Nephron (organoid): ENCODE results near the gene RUVBL1.
A peak's percentile ranks its signal among the peaks of the same experiment; 100 is the strongest.

Experiments used
- H3K27ac Mint-ChIP-seq, 3 experiments: 2 replicates each; pipeline ENCODE4 v1.8.0; 2020; ENCODE audit warnings: mixed read lengths in 3 of 3, mild to moderate bottlenecking in 2 of 3, moderate library complexity in 1 of 3
- H3K27me3 Mint-ChIP-seq: 2 replicates; pipeline ENCODE4 v1.8.0; 2021; ENCODE audit warnings: low read depth, mild to moderate bottlenecking, moderate library complexity, mixed read lengths
- H3K36me3 Mint-ChIP-seq: 2 replicates; pipeline ENCODE4 v1.8.0; 2020; ENCODE audit warnings: low read depth, mixed read lengths
- H3K4me1 Mint-ChIP-seq: 2 replicates; pipeline ENCODE4 v1.8.0; 2020; ENCODE audit warnings: mixed read lengths
- H3K4me3 Mint-ChIP-seq, 3 experiments: 2 replicates each; pipeline ENCODE4 v1.8.0; 2020; ENCODE audit warnings: mild to moderate bottlenecking in 3 of 3, mixed read lengths in 3 of 3, moderate library complexity in 2 of 3
- H3K9me3 Mint-ChIP-seq: 2 replicates; pipeline ENCODE4 v1.8.0; 2020; ENCODE audit warnings: mixed read lengths
- CTCF ChIP-seq, 3 experiments: fragments of 200-600 bp; sonication (generic); IDR thresholded peaks; one replicate each; pipeline ENCODE4 v1.5.0; 2021; ENCODE audit warnings: antibody characterized with exemption in 3 of 3; ENCODE audit not compliant: unreplicated experiment in 3 of 3

RUVBL1 gene

GRCh38 chr3:128153156-128154041 is 29.8 kb upstream of the RUVBL1 start, which contains the start of gene EEFSEC:
TSS of gene EEFSEC (plus strand) at chr3:128153481. CDS start at chr3:128153508, 27 bp downstream.
- peak within 1 kb of the TSS; percentile 91 to 94 (median 92) for H3K4me3 Mint-ChIP-seq
- H3K27ac Mint-ChIP-seq, result peak within 1 kb of the TSS; percentile 63 to 94 (median 88)
- no peaks in the 10 kb centered on the region for H3K27me3 Mint-ChIP-seq
- peaks cover 30% of the 10 kb centered on the region for H3K36me3 Mint-ChIP-seq
- H3K9me3 Mint-ChIP-seq, result peaks cover 15% of the 10 kb centered on the region
- H3K4me1 Mint-ChIP-seq, result peaks cover 5% of the 10 kb centered on the region
- TF ChIP-seq CTCF (IDR thresholded peaks at IDR 0.05; ENCODE audit: unreplicated experiment in 3 of 3), result no peak

DNA sequence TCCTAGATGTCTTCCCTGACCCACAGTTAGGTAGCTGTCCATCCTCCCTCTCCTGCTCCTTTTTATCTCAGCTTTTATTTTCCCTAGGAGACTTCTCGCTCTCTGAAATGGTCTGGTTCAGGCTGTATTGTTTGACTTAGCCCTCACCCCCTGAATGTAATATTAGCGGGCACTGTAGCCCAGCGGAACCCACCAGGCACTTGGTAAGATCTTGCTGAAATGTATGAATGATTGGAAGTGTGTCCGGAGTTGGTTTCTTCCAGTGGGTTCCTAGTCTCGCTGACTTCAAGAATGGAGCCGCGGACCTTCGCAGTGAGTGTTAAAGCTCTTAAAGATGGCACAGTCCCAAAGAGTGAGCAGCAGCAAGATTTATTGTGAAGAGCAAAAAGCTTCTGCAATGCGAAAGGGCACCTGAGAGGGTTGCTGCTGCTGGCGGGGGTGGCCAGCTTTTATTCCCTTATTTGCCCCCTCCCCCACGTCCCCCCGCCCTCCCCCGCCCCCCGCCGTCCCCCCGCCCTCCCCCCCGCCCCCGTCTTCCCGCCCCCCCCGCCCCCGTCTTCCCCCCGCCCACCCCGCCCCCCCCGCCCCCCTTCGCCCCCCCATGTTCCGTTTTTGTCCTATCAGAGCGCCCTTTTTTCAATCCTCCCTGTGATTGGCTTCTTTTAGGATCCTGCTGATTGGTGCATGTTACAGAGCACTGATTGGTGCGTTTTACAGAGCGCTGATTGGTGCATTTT is 29.0 kb upstream of the RUVBL1 start:
- H3K4me3 Mint-ChIP-seq, result peak overlapping the region; percentile 91 to 94 (median 92)
- peaks cover 22% of the 10 kb centered on the region for H3K36me3 Mint-ChIP-seq
- peaks cover 5% of the 10 kb centered on the region for H3K4me1 Mint-ChIP-seq
- no peak for TF ChIP-seq CTCF (IDR thresholded peaks at IDR 0.05; ENCODE audit: unreplicated experiment in 3 of 3)
- H3K27ac Mint-ChIP-seq, result peak overlapping the region; percentile 63 to 86 (median 80)
- peaks cover 10% of the 10 kb centered on the region for H3K9me3 Mint-ChIP-seq
- H3K27me3 Mint-ChIP-seq, result no peaks in the 10 kb centered on the region

DNA sequence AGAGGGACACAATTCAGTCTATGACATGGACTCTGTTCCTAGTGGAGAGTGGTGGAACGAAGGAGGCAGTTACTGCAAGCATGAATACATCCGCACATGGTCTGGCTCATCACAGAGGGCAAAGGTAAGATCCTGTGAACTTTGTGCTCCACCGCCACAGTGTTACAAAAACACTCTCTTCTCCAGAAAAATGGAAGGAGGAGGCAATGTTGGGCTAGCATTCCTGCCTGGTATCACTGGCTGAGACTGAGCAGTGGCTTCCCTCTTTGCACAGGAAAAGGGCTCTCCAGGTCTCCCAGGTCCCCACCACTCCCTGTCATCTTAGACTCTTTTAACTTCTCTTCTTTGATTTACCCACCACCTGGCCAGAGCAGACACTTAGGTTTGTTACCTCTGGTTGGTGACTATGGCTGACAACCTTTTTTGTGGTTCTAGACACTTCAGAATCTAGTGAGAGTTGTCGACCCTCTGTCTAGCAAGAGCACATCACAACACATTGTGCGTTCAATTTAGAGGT is 28.2 kb upstream of the RUVBL1 start:
- Mint-ChIP-seq H3K27me3 (no peaks in the 10 kb centered on the region), H3K9me3 (peaks cover 6% of the 10 kb centered on the region), H3K36me3 (peaks cover 15% of the 10 kb centered on the region), H3K4me1 (peaks cover 5% of the 10 kb centered on the region), H3K27ac (peak overlapping the region in 2 of 3 experiments; percentile 66), H3K4me3 (peak overlapping the region; percentile 65 to 80 (median 66))
- TF ChIP-seq CTCF (IDR thresholded peaks at IDR 0.05; ENCODE audit: unreplicated experiment in 3 of 3), result no peak

DNA sequence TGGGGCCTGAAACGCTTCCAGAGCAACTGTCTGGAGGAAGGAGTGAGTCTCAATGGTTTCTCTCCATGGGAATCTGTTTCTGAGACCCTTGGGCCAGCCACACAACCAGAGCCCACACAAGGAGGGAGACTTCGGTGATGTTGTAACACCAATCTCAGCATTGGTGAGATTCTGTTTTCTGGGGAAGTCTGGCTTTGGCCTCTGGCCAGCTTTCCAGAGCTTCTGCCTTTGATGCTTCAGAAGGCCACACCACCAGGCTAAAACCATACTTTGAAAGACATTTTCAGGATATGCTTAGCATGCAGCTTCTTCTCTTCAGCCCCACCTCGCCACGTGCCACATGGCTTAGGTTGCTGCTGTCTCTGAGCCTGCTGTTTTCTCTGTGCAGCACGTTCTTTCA is 26.0 kb upstream of the RUVBL1 start:
- Mint-ChIP-seq H3K27ac (no peak overlapping the region), H3K27me3 (peaks cover 8% of the 10 kb centered on the region), H3K4me1 (peaks cover 5% of the 10 kb centered on the region), H3K4me3 (no peak overlapping the region), H3K9me3 (no peaks in the 10 kb centered on the region), H3K36me3 (no peaks in the 10 kb centered on the region)
- TF ChIP-seq CTCF (IDR thresholded peaks at IDR 0.05; ENCODE audit: unreplicated experiment in 3 of 3), result no peak

- no peaks in the 10 kb centered on the region for H3K4me1 Mint-ChIP-seq
- no peak for TF ChIP-seq CTCF (IDR thresholded peaks at IDR 0.05; ENCODE audit: unreplicated experiment in 3 of 3)
These were observed 22.6 kb upstream of the RUVBL1 start for GRCh38 chr3:128146201-128146600.

More at GRCh38 chr3:128146201-128146600, 22.6 kb upstream of the RUVBL1 start:
- H3K9me3 Mint-ChIP-seq, result no peaks in the 10 kb centered on the region
- H3K36me3 Mint-ChIP-seq, result no peaks in the 10 kb centered on the region
- no peak overlapping the region for H3K27ac Mint-ChIP-seq
- H3K4me3 Mint-ChIP-seq, result no peak overlapping the region
- H3K27me3 Mint-ChIP-seq, result peaks cover 8% of the 10 kb centered on the region
